NCI-H2171 (cell line): Measurements from ENCODE around the gene STON2.
"Not testable (repeated sequence)": the region's sequence is repeated elsewhere in the genome, so short reads cannot be mapped to it uniquely, and the experiment has no call there.

Source experiments
- DNase-seq: peaks from one replicate; lab custom pipeline; 2025; lab: John Stamatoyannopoulos, UW

STON2 gene

GRCh38 chr14:81380009-81380408 lies 20.1 kb downstream of the STON2 start:
- DNase-seq, result not testable (repeated sequence)

- peak; percentile 58 for DNase-seq
These were observed 28.3 kb downstream of the STON2 start for GRCh38 chr14:81371802-81372201.

- DNase-seq, result no peak
These were observed 32.6 kb downstream of the STON2 start for GRCh38 chr14:81367563-81367962.

- DNase-seq, result no peak
These were observed 33.2 kb downstream of the STON2 start for GRCh38 chr14:81366884-81367283.

GRCh38 chr14:81366214-81366613 lies 33.9 kb downstream of the STON2 start:
- no peak for DNase-seq

GRCh38 chr14:81363746-81364378 lies 36.3 kb downstream of the STON2 start:
- peak; percentile 77 for DNase-seq

GRCh38 chr14:81353691-81354323 lies 46.3 kb downstream of the STON2 start:
- DNase-seq, result no peak

GRCh38 chr14:81352413-81352812 lies 47.7 kb downstream of the STON2 start:
- DNase-seq, result no peak

- no peak for DNase-seq
These were observed 48.9 kb downstream of the STON2 start for GRCh38 chr14:81351205-81351604.

- no peak for DNase-seq
These were observed 49.6 kb downstream of the STON2 start for GRCh38 chr14:81350344-81351130.

GRCh38 chr14:81348061-81348460 lies 52.1 kb downstream of the STON2 start:
- no peak for DNase-seq

GRCh38 chr14:81345781-81346180 lies 54.3 kb downstream of the STON2 start:
- DNase-seq, result no peak

GRCh38 chr14:81344481-81345160 lies 55.5 kb downstream of the STON2 start:
- DNase-seq, result no peak

- no peak for DNase-seq
These were observed 56.4 kb downstream of the STON2 start for GRCh38 chr14:81343701-81344100.

- no peak for DNase-seq
These were observed 57.1 kb downstream of the STON2 start for GRCh38 chr14:81342850-81343580.

GRCh38 chr14:81341781-81342180 lies 58.3 kb downstream of the STON2 start:
- DNase-seq, result no peak

GRCh38 chr14:81341370-81341769 lies 58.8 kb downstream of the STON2 start:
- DNase-seq, result no peak

GRCh38 chr14:81340201-81340600 lies 59.9 kb downstream of the STON2 start:
- no peak for DNase-seq

GRCh38 chr14:81337073-81337472 lies 63.1 kb downstream of the STON2 start:
- no peak for DNase-seq

GRCh38 chr14:81336009-81336408 lies 64.1 kb downstream of the STON2 start:
- DNase-seq, result no peak

GRCh38 chr14:81332725-81333124 lies 67.4 kb downstream of the STON2 start:
- no peak for DNase-seq
